NCI-H1048 (cell line): Measurements from ENCODE around the gene TGFA.

Source experiments
- DNase-seq: peaks from one replicate; lab custom pipeline; 2025; lab: John Stamatoyannopoulos, UW

Gene TGFA

DNA sequence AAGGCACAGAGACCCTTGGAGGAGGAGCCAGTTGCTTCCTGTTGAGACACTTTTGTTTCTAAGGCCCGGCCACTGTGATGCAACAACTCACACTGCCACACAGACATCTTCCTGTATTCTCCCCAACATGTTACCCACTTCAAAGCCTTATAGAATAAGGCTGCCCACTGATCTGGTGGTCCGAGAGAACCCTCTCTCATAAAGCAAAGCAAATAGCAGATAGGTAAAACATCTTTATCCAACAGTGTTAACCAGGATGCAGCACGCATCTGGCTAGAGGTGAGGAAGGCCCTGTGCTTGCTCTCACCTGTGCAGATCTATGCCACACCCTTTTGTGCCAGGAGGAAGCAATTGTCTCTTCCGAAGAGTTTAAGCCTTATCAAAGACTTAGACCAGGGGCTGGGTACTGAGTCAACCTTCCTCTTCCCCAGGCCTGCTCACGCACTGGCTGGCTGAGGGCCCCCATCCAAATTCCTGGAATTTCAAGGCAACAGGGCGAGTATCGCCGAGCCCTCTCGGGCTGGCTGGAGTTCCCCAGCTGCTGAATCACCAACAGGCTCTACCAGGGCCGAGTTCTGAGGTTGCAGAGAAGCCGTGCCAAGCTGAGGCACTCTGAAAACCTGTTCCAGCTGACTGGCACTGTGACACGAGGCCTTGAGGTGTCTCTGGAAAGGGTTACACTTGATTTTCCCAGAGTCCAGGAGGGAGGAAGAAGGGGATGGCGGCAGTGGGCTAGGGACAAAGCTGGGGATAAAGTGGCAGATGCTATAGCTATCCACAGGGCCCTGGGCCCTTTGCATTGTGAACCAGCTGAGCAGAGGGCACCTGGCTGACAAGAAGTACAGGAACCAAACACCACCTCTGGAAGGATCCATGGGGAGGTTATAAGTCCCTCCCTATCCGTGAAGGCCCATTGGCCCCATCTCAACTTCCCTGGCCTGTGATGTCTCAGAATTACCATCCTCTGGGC lies 29.3 kb downstream of the TGFA start:
- no peak for DNase-seq

DNA sequence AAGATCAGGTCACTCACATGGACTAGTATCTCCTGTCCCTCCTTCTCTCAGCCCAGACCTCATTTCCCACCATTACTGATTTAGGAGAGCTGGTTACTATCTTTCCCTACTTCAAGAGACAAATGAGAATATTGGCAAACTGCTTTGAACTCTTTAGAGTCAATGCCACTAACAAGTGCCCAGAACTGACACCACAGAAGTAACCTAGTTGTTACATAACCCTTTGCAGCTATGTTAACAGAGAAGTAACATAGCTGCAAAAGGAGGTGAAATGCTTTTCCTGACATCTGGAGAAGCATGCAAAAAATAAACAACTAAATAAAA lies 30.0 kb downstream of the TGFA start:
- DNase-seq, result no peak

DNA sequence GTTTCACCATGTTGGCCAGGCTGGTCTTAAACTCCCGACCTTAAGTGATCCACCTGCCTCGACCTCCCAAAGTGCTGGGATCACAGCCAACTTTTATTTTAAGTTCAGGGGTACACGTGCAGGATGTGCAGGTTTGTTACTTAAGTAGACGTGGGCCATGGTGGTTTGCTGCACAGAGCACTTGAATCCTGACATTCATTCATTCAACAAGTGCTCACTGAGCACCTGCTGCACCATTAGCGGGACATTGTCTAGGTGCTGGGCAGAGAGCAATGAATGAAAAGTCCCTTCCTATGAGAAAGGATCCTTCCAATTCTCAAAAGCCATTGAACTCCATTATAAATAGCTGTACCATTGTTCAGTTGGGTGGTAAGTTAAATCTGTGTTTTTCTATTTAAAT lies 31.0 kb downstream of the TGFA start:
- no peak for DNase-seq

DNA sequence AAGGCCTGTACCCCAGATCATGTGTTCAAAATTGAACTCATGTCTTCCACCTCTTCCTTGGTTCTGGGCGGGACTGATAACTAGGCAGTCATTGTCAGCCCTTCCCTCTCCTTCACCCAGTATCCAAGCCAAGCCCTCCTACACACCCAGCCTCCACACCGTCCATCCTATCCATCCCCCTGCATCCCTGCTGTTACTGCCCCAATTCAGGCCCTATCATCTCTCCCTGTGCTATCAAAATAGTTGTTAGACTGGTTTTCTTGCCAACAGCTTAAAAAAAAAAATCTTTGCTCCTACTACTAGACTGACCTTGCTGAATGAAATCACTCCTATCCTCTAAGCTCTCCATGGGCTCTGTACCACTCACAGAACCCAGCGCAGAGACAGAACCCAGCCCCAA lies 32.8 kb downstream of the TGFA start:
- no peak for DNase-seq

DNA sequence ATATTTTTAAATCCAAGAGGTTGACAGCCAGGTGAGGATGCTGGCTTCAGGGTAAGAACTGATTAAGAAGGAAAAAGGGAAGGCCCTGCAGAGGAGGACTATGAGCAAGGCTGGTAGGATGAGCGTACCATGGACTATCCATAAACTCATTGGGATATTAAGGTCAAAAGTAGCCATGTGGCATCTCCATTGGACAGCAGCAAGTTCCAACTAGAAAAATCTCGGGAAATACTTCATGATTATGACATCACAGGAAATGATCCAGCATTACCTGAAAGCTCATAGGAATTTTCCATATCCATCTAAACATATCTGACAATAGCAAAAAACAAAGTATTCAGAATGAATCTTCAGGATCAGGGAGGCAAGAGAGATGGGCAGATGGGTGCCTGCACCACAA lies 34.2 kb downstream of the TGFA start:
- DNase-seq, result no peak

DNA sequence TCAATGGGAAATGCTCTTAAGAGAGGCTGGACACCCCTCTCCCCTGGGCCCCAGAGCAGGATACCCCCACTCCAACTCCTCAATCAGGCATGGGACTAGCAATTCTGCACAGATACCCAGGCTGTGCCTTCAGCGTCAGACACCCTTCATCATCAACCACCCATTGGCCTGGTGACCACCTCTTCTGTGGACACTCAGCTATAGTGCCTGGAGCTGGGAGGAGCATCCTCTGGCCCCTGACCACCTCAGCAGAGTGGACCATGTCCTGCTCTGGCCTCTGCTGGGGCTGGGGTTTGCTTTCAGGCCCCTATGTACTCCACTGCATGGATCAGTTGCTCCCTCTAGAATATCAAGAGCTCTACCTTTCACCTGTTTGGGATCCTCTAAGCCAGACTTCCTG lies 35.1 kb downstream of the TGFA start:
- no peak for DNase-seq

DNA sequence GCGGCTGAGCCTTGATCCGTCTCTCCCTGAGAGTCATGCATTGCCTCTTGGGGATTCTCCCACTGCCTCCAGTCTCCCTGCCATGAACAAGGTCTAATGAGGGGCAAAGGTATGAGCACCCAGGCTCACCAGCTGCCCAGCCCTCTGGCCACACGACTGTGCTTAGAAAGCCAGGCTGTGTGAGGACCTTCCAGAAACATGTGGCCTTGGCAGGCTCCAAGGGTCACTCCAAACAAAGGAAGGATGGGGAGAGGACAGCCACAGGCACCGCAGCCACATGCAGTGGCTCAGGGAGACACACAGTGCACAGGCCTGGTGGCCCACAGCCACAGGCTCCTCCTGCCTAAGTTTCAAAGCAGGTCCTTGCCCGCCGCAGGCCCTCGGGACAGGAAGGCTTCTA lies 35.8 kb downstream of the TGFA start:
- DNase-seq, result no peak

DNA sequence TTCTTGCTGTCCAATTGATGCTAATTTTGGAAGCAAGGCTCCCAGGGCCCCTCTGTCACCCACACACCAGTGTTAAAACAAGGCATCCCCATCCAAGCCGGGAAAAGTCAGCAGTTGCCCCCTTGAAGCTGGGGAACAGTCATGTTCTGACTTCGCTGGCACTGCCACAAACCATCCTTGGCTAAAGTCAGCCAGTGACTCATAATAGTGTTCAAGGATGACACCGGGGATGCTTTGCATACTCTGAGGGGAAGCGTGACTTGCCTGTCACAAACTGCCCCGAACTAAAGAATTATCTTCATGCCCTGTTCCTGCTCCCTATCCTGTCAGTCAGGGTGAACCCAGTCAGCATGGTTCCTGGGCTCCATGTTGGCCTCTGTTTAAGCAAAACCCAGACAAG lies 37.0 kb downstream of the TGFA start:
- no peak for DNase-seq

DNA sequence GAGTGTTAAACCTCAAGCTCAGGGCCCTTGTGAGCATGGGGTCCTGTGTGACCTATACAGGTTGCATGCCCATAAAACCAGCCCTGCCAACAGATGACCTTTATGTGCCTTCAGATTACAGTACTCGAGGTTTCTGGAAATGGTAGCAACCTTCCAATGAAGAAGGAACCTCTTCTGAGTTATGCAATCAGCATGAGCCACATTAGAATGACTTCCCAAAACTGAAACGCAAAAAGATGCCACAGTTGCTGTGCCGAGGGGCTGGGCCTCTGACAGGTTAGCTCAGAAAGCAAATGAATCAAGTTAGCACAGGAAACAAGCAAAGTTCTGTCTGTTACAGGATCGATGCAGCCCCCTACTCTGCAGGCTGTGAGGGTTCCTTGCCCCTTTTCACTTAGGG lies 37.7 kb downstream of the TGFA start:
- DNase-seq, result no peak

DNA sequence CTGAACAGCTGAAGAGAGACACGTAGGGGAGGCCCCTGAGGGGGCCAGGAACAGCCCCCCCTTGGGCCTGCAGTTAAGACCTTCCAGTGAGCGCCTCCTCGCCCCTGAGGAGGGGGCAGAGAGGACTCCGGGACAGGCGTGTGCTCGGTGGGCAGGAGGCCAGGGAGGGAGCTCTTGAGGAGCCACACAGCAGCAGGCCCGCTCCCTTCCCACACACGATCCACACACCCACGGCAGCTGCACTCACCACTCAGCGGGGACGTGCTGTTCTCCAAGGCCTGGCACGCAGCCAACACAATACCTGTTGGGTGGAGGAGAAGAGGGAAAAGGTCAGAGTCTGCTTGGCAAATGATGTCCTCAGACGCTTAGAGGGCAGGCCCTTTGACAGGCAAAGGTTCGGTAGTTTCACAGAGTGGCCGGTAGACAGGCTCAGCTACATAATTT lies 39.0 kb downstream of the TGFA start:
- DNase-seq, result no peak

DNA sequence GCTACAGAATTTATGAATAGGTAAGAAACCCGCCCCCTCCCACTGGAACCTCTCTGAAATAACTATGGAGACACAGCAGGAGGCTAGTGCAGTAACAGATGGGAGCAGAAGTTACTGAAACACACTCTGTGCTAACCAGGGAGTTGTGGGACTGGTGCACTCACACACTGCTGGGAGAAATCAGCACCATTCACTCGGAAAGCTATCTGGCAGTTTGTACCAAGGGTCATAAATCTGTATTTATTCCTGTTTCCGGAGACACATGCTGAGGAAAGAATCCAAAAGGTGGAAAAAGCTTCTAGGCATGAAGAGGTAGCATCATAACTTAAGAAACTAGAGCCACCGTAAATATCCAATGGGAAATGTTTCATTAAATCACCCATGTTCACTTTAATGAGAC lies 39.9 kb downstream of the TGFA start:
- DNase-seq, result no peak

DNA sequence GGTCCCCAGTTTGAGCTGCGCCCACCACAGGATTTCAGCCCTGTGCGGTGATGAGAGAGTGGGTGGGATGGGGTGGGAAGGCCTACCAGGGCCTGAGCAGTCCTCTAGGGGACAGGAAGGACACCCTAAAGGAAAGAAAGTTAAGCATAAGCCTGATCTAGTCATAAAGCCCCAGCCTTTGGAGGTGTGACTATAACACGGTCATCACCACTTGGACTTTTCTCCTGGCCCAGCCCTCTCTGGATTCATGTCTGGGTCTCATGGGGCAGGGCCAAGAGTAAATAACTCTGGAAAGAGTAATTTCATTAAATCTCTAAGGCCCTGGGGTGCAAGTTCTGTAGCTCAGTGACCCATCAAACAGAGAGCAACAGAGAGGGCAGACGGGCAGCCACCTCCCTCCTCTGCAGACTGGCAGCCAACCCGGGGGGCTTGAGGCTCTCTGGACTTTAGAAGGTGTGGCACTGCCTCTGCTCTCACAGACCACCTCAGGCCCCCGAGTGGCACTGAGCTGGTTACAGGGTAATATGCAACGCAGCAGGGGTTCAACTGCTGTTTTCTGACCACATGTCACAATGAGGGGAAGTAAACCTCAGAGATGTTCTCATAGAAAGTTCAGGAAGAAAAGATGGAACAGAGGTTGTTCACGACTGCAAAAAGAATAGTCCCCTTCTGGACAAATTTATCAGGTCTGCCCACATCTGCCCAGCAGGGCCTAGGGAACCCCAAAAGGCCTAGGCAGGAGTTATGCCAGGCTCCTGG lies 41.5 kb downstream of the TGFA start:
- no peak for DNase-seq

DNA sequence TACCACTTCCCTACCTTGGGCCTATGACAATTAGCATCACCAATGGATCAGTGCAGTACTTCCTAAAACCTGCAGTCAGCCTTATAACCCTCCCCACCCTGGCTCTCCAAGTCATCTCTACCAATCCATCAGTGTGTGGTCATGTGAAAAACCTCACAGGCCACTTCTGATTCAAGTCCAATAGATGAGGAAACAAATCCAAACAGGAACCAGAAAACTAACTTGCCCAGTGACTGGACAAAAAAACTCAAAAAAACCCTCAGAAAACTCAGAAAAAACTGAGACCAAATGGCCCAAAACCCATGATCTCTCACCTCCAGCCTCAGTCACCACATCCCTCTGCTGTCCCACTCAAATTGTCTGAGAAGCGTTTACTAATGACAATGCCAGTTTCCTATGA lies 43.3 kb downstream of the TGFA start:
- no peak for DNase-seq

DNA sequence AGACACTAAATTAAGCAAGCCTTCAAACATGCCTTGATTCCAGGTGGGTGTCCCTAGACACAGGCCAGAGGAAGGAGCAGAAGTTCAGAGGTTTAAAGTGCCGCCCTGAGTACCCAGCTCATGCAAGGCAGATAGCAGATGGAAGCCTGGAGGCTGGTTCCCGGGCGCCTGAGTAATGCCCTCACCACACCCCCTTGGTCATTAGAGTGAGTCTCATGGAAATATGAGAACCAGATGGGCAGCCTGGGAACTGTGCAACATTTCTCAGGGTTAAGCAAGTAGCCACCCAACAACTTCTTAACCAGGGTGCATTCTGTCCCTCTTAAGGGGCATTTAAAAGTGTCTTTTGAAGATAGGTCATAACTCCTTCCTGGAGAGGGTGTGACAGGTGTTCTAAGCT lies 44.1 kb downstream of the TGFA start:
- DNase-seq, result no peak

DNA sequence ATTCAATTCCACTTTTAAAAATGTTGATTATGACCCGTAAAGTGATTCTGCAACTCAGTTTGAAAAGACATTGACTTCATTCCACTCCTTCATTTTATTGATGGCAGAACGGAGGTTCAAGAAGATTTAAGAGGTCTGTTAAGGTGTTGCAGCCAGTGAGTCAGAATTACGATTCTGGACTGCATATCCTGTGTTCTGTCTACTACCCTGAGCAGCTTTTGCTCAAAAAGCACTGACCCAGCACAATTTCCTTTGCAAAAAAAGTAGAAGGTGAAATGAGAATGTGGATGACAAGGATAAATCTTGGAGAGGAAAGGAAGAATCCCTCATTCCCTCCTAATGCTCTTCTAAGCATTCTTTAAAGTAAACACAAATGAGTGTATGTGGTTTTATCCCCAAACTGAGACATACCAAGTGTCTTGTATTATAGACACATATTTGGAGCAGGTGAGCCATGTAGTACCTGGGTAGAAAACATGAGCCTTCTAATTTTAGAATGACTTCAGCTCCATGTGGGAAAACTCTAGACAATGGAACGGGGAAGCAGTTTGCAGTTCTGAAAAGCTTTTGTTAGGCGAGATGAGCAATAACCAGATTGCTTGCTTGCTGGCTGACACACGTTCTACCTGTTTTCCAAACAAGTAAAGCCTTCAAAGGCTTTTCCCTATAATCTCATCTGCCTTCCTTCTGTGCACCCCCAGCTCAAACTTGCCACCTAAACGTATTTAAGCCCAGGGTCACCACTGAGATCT lies 44.7 kb downstream of the TGFA start:
- DNase-seq, result no peak

DNA sequence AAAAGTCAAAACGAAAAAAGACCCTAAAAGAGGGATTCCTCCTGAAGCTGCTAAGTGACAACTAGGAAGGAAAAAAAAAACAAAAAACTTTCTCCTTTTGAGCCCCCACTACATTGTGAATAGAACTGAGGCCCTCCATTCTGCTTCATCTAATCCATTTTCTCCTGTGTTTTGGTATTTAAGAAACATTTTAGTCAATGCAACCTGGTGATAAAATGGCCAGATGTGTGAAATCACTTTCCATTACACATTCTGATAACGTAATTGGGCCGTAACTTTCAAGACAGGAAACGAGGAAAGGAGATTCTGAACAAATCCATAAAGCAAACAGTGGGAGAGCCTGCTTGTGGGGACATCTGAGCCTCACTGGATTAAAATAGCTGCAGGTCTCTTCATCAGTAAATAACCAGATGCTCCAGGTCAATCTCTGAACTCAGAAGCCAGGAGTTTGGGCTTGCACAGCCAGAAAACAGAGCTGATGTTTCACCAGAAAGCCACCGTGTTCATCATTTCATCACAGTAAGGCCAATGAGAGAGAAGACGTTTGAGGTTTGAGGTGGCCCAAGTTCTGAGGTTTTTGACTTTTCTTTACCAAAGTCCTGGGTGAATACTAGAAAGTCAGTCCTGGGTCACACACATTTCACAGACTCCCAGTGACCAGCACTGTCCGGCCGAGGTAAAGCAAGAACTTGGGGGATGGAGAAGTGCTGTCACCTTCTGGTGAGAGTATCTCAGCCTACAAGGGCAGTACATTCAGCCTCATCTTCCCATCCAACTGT lies 47.8 kb downstream of the TGFA start:
- no peak for DNase-seq

DNA sequence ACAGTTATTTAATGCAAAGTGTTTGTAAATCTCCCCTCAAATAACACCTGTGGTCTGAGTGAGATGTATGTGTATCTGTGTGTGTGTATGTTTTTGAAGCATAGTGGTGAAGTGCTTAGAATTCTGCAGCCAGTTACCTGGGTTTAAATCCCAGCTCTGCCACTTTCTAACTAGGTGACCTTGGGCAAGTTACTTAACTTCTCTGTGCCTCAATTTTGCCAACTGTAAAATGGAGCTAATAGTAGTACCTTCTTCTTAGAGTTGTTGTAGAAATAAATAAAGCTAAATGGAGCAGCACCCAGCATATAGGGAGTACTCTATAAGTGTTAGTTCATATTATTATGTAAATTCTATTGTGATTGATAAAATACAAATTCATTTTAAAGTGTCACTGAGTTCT lies 48.9 kb downstream of the TGFA start:
- no peak for DNase-seq

DNA sequence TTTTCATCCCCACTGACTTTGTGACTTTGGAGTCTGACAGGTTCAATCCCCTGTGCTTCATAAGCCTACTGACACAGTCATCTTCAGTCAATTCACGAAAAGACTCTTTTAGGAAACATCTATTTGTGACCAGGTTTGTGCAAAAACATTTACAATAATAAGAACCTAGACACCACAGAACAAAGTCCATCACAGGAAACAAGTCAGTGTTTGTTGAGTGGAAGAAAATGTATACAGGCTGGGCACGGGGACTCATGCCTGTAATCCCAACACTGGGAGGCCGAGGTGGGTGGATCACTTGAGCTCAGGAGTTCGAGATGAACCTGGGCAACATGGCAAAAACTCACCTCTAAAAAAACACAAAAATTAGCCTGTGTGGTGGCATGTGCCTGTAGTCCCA lies 49.7 kb downstream of the TGFA start:
- DNase-seq, result no peak

DNA sequence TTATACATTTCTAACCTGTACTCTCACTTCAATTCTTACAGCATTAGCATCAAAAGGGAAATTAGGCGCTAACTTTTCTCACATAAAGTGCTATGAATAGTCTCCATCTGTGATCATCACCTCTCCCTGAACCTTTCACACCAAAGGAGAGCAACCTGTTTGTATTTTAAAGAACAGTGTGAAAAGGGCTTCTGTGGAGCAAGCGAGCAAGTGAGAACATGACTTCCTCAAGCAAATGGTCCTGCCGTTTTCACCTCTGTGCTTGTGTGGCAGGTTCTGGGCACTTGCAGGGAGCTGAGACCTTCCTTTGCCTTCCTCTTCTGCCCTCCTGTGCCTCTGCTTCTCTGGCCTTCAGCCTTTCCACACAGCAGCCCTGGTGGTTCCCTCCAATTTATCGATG lies 51.9 kb downstream of the TGFA start:
- DNase-seq, result no peak

DNA sequence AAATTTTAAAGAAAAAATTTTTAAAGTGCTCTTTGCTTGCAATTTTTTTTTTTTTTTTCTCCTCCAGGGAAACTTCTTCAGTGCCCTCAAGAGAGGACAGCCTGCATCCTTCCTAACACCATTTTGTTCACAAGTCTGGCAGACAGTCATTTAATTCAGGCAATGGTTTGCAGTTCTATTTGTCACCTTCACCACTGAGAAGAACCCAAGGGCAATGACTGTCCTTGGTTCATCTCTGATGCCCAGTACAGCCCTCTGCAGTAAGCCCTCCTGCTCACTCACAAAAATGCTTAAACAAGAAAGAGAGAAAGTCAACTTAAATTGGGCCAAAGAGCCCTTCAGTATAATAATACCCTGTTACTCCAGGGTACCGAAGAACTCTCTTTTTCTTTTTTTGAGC lies 52.4 kb downstream of the TGFA start:
- no peak for DNase-seq

DNA sequence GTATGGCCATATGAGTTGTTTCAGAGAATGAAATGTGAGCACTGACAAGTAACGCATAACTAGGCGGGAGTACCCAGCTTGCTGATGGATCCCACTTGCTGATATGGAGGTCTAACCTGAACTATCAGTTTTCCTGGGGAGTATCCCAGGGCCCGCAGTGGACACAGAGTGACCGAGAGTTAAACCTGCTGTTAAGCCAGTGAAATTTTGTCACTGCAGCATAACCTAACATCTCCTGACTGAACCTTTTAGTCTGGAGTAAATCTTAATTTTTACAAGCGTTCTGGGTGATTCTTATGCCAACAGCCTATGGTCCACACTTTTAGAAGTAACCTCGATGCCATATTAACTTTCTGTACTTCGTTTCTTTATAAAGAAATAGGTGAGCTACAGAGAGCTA lies 54.4 kb downstream of the TGFA start:
- no peak for DNase-seq

DNA sequence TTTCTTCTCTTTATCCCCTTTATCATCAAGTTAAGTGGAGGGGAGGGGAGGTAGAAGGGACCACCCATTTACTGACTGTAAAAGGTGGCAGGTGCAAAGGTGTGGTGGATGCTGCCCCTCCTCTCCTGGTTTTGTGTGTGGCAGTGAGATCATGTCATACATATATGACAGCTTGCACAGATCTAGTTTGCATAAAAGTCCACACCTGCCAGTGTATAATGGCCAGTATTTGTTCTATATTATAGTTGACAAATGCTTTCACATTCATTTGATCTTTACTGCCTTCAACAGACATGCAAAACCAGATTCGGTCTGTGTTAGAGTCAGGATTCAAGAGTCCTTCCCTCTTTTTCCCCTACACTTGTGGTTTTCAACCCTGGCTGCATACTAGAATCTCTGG lies 55.1 kb downstream of the TGFA start:
- no peak for DNase-seq
